GM23248 (cell line): ENCODE data around the gene MEX3A.
"Not testable (repeated sequence)": the region's sequence is repeated elsewhere in the genome, so short reads cannot be mapped to it uniquely, and the experiment has no call there.

ENCODE experiments used
- EZH2 ChIP-seq: fragments of 200-600 bp; sonication (generic); IDR thresholded peaks from 2 replicates; pipeline ENCODE4 v1.6.1; 2018; ENCODE audit warnings: antibody characterized with exemption, mild to moderate bottlenecking; ENCODE audit not compliant: insufficient read depth, poor library complexity, severe bottlenecking
- EZH2phosphoT487 ChIP-seq: fragments of 200-600 bp; sonication (generic); IDR thresholded peaks from 2 replicates; pipeline ENCODE4 v1.6.1; 2018; ENCODE audit warnings: antibody characterized with exemption, moderate library complexity, mild to moderate bottlenecking, low read depth; ENCODE audit not compliant: insufficient read depth

DNA sequence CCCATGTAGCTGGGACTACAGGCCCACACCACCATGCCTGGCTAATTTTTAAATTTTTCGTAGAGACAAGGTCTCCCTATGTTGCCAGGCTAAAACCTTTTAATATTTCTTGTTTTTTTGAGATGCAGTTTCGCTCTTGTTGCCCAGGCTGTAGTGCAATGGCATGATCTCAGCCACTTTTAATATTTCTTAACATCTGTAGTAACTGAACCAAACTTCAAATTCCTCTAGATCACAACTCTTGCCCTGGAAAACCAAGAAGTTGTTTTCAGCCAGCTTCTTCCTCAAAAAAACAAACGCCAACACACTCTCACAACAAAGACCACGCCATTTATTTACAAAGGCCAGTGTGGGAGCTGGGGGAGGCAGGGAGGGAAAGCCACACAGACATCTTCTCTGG is 47.3 kb downstream of the MEX3A start:
- not testable (repeated sequence) for TF ChIP-seq EZH2, EZH2phosphoT487
